SU-DHL-6 (cell line): Measurements from ENCODE around the gene OR1E2.

Experiments
- CTCF ChIP-seq: fragments of 200-600 bp; sonication (generic); IDR thresholded peaks from one replicate; pipeline ENCODE4 v1.5.1; 2017; ENCODE audit warnings: antibody characterized with exemption, mild to moderate bottlenecking, low read length, moderate library complexity; ENCODE audit not compliant: insufficient read depth, poor library complexity, severe bottlenecking
- EZH2phosphoT487 ChIP-seq: fragments of 200-600 bp; sonication (generic), shearing (Covaris generic); conservative IDR thresholded peaks from 2 replicates; pipeline ENCODE4 v1.6.1; 2018; ENCODE audit warnings: mild to moderate bottlenecking, antibody characterized with exemption, low read length, moderate library complexity, mixed read lengths

GRCh38 chr17:3474212-3474611 lies 40.6 kb upstream of the OR1E2 start:
- TF ChIP-seq CTCF: no peak
- TF ChIP-seq EZH2phosphoT487: no peak
